ENCODE measurements around the gene DGKQ.

DNA sequence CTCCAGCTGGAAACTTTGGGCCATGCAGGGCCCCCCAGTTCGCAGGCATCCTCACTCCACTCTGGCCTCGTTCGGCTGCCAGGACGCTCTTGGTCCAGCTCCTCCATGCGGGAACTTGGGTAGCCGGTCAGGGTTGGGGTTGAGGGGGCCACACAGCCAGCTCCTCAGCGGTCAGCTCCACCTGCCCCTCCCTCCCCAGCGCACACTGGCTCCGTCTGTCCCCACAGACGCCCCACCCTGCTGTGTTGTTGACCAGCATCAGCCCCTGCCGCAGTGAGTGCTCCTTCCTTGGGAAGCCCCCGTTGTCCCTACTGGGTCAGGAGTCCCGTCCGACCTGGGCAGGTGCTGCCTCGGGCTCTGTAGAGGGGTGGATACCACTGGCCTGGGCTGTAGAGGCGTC lies 43.8 kb upstream of the DGKQ start:
- TF ChIP-seq, protein P1, sequence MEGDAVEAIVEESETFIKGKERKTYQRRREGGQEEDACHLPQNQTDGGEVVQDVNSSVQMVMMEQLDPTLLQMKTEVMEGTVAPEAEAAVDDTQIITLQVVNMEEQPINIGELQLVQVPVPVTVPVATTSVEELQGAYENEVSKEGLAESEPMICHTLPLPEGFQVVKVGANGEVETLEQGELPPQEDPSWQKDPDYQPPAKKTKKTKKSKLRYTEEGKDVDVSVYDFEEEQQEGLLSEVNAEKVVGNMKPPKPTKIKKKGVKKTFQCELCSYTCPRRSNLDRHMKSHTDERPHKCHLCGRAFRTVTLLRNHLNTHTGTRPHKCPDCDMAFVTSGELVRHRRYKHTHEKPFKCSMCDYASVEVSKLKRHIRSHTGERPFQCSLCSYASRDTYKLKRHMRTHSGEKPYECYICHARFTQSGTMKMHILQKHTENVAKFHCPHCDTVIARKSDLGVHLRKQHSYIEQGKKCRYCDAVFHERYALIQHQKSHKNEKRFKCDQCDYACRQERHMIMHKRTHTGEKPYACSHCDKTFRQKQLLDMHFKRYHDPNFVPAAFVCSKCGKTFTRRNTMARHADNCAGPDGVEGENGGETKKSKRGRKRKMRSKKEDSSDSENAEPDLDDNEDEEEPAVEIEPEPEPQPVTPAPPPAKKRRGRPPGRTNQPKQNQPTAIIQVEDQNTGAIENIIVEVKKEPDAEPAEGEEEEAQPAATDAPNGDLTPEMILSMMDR (IDR thresholded peaks at IDR 0.05), result no peak
- no peak for TF ChIP-seq POLR2A (IDR thresholded peaks at IDR 0.05)
